22Rv1 (cell line): ENCODE measurements around the gene FN1.

Experiments used
- CTCF ChIP-seq: fragments of 450-650 bp; IDR thresholded peaks from 2 replicates; pipeline ENCODE4 v1.5.1; 2017; ENCODE audit warnings: mild to moderate bottlenecking
- ZFX ChIP-seq: fragments of 450-650 bp; IDR thresholded peaks from 2 replicates; pipeline ENCODE4 v1.6.1; 2017; ENCODE audit warnings: antibody characterized with exemption, borderline replicate concordance

- TF ChIP-seq CTCF, result no peak
- no peak for TF ChIP-seq ZFX
These were observed 88.0 kb downstream of the FN1 start for GRCh38 chr2:215347878-215348277.
